IMR-90 (cell line): Measurements from ENCODE around the gene ZNF443. TPM values are rescaled to one million over a fixed set of nuclear protein-coding genes. Genes with fewer than 3 reads are reported as not detected.
"Not testable (repeated sequence)": the region's sequence is repeated elsewhere in the genome, so short reads cannot be mapped to it uniquely, and the experiment has no call there.

Experiments
- ATAC-seq: fragments of 200-7000 bp; cut with Tn5 transposase; 2 replicates; pipeline ENCODE4 v1.9.1; 2020; ENCODE audit warnings: low read depth, mild to moderate bottlenecking, moderate library complexity
- BruUV-seq: library from RNA; stranded (reverse); fragments of 400-500 nt; replicated peaks from 2 replicates; lab custom pipeline; 2021; lab: Mats Ljungman, UMichigan
- CTCF ChIA-PET: fragments of 300-600 bp; formaldehyde crosslinking; extraction: SDS; loops from one replicate; lab custom pipeline; 2021; ENCODE audit warnings: antibody characterized with exemption; lab: Yijun Ruan, JAX
- POLR2A ChIA-PET: fragments of 300-600 bp; sonication (Branson Sonifier 250); formaldehyde crosslinking; loops from one replicate; lab custom pipeline; 2022; ENCODE audit warnings: antibody characterized with exemption; ENCODE audit not compliant: unreplicated experiment; lab: Charles Lee
- DNase-seq: peaks from one replicate; pipeline ENCODE4 v3.0.0; 2013
- H2AFZ ChIP-seq: replicated peaks from 2 replicates; pipeline ENCODE3; 2013; ENCODE audit warnings: low read length, mild to moderate bottlenecking; ENCODE audit not compliant: poor library complexity
- H2AK5ac ChIP-seq: 2 replicates; pipeline ENCODE4 v1.6.1; 2013; ENCODE audit warnings: low read depth, low read length, inconsistent platforms
- H2AK9ac ChIP-seq: replicated peaks from 2 replicates; pipeline ENCODE3; 2013; ENCODE audit warnings: mild to moderate bottlenecking, low read depth, low read length, moderate library complexity; ENCODE audit not compliant: poor library complexity
- H2BK120ac ChIP-seq: 2 replicates; pipeline ENCODE4 v1.6.1; 2013; ENCODE audit warnings: low read depth, low read length, inconsistent platforms
- H2BK15ac ChIP-seq: 3 replicates; pipeline ENCODE4 v1.6.1; 2013; ENCODE audit warnings: low read depth, low read length, inconsistent platforms
- H2BK20ac ChIP-seq: 2 replicates; pipeline ENCODE4 v1.6.1; 2013; ENCODE audit warnings: low read depth, mild to moderate bottlenecking, inconsistent platforms, low read length, moderate library complexity
- H2BK5ac ChIP-seq: 2 replicates; pipeline ENCODE4 v1.6.1; 2013; ENCODE audit warnings: mild to moderate bottlenecking, low read depth, low read length, inconsistent platforms; ENCODE audit not compliant: poor library complexity, severe bottlenecking
- H3K14ac ChIP-seq: replicated peaks from 2 replicates; pipeline ENCODE4 v1.6.1; 2013; ENCODE audit warnings: low read depth, low read length, inconsistent platforms
- H3K18ac ChIP-seq: 2 replicates; pipeline ENCODE4 v1.6.1; 2013; ENCODE audit warnings: low read depth, low read length, control low read depth
- H3K23ac ChIP-seq: 2 replicates; pipeline ENCODE4 v1.6.1; 2013; ENCODE audit warnings: low read depth, low read length, inconsistent platforms
- H3K27ac ChIP-seq: 2 replicates; pipeline ENCODE4 v1.5.1; 2013; ENCODE audit warnings: mild to moderate bottlenecking, control low read depth, low read length; ENCODE audit not compliant: insufficient read depth
- H3K27me3 ChIP-seq: 2 replicates; pipeline ENCODE4 v1.6.1; 2013; ENCODE audit warnings: low read length; ENCODE audit not compliant: control insufficient read depth, insufficient read depth
- H3K36me3 ChIP-seq: 2 replicates; pipeline ENCODE4 v1.6.1; 2013; ENCODE audit warnings: low read length, mixed read lengths; ENCODE audit not compliant: control insufficient read depth, insufficient read depth
- H3K4ac ChIP-seq: 2 replicates; pipeline ENCODE4 v1.6.1; 2013; ENCODE audit warnings: low read depth, low read length, inconsistent platforms
- H3K4me1 ChIP-seq: 2 replicates; pipeline ENCODE4 v1.6.1; 2013; ENCODE audit warnings: low read length, mixed read lengths; ENCODE audit not compliant: control insufficient read depth, insufficient read depth
- H3K4me2 ChIP-seq: 2 replicates; pipeline ENCODE4 v1.6.1; 2013; ENCODE audit warnings: low read depth, mild to moderate bottlenecking, control low read depth, low read length, moderate library complexity
- H3K4me3 ChIP-seq: 2 replicates; pipeline ENCODE4 v1.5.1; 2013; ENCODE audit warnings: low read depth, mild to moderate bottlenecking, control low read depth, low read length, moderate library complexity; ENCODE audit not compliant: insufficient read depth
- H3K56ac ChIP-seq: 2 replicates; pipeline ENCODE4 v1.6.1; 2013; ENCODE audit warnings: low read length, inconsistent platforms; ENCODE audit not compliant: insufficient read depth; ENCODE audit errors: extremely low read depth
- H3K79me1 ChIP-seq, 2 experiments: 2 replicates each; pipeline ENCODE4 v1.6.1; 2013; ENCODE audit warnings: low read length in 2 of 2, inconsistent platforms in 1 of 2, low read depth in 1 of 2
- H3K9ac ChIP-seq: 2 replicates; pipeline ENCODE4 v1.6.1; 2013; ENCODE audit warnings: low read depth, low read length, control low read depth
- H3K9me1 ChIP-seq: 2 replicates; pipeline ENCODE4 v1.6.1; 2013; ENCODE audit warnings: low read length, inconsistent platforms; ENCODE audit not compliant: insufficient read depth
- H3K9me3 ChIP-seq: 2 replicates; pipeline ENCODE4 v1.6.1; 2013; ENCODE audit warnings: low read length; ENCODE audit not compliant: control insufficient read depth, insufficient read depth
- H4K20me1 ChIP-seq: 2 replicates; pipeline ENCODE4 v1.6.1; 2013; ENCODE audit warnings: low read length, inconsistent platforms; ENCODE audit not compliant: insufficient read depth
- H4K5ac ChIP-seq: 2 replicates; pipeline ENCODE4 v1.6.1; 2013; ENCODE audit warnings: mild to moderate bottlenecking, low read depth, low read length, control low read depth
- H4K8ac ChIP-seq, 2 experiments: 2 replicates each; pipeline ENCODE4 v1.6.1; 2013; ENCODE audit warnings: low read depth in 2 of 2, low read length in 2 of 2, control low read depth in 1 of 2, inconsistent platforms in 1 of 2
- H4K91ac ChIP-seq: 2 replicates; pipeline ENCODE4 v1.6.1; 2013; ENCODE audit warnings: low read depth, low read length, inconsistent platforms; ENCODE audit not compliant: insufficient read depth
- WGBS, 2 experiments: methylation state at CpG; one replicate each; pipeline versions ENCODE4 v1.1.5 to v1.1.7; 2013; ENCODE audit warnings: missing lambda C conversion rate in 2 of 2; ENCODE audit not compliant: insufficient read length in 1 of 2; ENCODE audit errors: extremely low coverage in 2 of 2; 5-methylcytosine and 5-hydroxymethylcytosine counted together
- dilution Hi-C: fragments of 300-500 bp; cut with HindIII; formaldehyde crosslinking; loops from one replicate; pipeline ENCODE4 v1.14.3; 2018; ENCODE audit warnings: low sequenced_read_pairs; ENCODE audit not compliant: unreplicated experiment
- in situ Hi-C: fragments of 300-500 bp; cut with MboI; formaldehyde crosslinking; loops from 3 replicates; pipeline ENCODE4 v1.14.3; 2019; ENCODE audit warnings: low sequenced_read_pairs, inconsistent platforms, mixed read lengths
- intact Hi-C: fragments of 100-400 bp; cut with micrococcal nuclease; formaldehyde crosslinking; loops from 2 replicates; pipeline ENCODE4 v1.10.0; 2022
- polyA plus RNA-seq, 3 experiments: library from polyadenylated mRNA; depleted of rRNA; stranded (reverse); fragments of >200 nt; gene quantifications; 2 replicates each; pipeline ENCODE4 v1.2.3, GENCODE V29; 2012; ENCODE audit warnings: low replicate concordance in 1 of 3
- total RNA-seq: library from RNA; depleted of rRNA; stranded (reverse); fragments of >200 nt; gene quantifications from 2 replicates; pipeline ENCODE4 v1.2.3, GENCODE V29; 2012

ZNF443 gene
- total and polyA plus RNA-seq, 2 of the 4 experiments (the other 2 are of a cell fraction) = 0.79 to 3.2 TPM

DNA sequence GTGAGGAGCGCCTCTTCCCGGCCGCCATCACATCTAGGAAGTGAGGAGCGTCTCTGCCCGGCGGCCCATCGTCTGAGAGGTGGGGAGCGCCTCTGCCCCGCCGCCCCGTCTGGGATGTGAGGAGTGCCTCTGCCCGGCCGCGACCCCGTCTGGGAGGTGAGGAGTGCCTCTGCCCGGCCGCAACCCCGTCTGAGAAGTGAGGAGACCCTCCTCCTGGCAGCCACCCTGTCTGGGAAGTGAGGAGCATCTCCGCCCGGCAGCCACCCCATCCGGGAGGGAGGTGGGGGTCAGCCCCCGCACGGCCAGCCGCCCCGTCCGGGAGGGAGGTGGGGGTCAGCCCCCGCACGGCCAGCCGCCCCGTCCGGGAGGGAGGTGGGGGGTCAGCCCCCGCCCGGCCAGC is 26.8 kb upstream of the ZNF443 start:
- no CpG with 5 or more reads among the region's 33 CpGs for WGBS, 2 experiments
- dilution Hi-C loops, H2AK5ac ChIP-seq, H2AK9ac ChIP-seq, H3K4ac ChIP-seq, H3K18ac ChIP-seq, intact Hi-C loops, DNase-seq, CTCF ChIA-PET, H3K9ac ChIP-seq, H4K91ac ChIP-seq, H2AFZ ChIP-seq, H3K4me1 ChIP-seq, H3K23ac ChIP-seq, H4K20me1 ChIP-seq, H3K36me3 ChIP-seq, H3K9me1 ChIP-seq, H2BK20ac ChIP-seq, H3K14ac ChIP-seq, H4K8ac ChIP-seq, H3K56ac ChIP-seq, H2BK5ac ChIP-seq, H4K5ac ChIP-seq, H3K27me3 ChIP-seq, H2BK15ac ChIP-seq, H2BK120ac ChIP-seq, H3K4me3 ChIP-seq, ATAC-seq, POLR2A ChIA-PET, BruUV-seq, H3K79me1 ChIP-seq, H3K4me2 ChIP-seq, in situ Hi-C loops, H3K27ac ChIP-seq: not testable (repeated sequence)
- H3K9me3 ChIP-seq = peaks cover 56% of the 10 kb centered on the region
